HepG2 (cell line): Measurements from ENCODE around the gene CDC42EP1. TPM values are rescaled to one million over a fixed set of nuclear protein-coding genes. Genes with fewer than 3 reads are reported as not detected.
A peak's percentile ranks its signal among the peaks of the same experiment; 100 is the strongest.

Experiments used
- CHD4 ChIP-seq: fragments of 200-600 bp; sonication (generic); IDR thresholded peaks from 2 replicates; pipeline ENCODE4 v1.7.0; 2017; ENCODE audit warnings: mild to moderate bottlenecking, low read length, borderline replicate concordance
- GABPB1 ChIP-seq: IDR thresholded peaks from 2 replicates; pipeline ENCODE4 v1.6.1; 2016; ENCODE audit warnings: mild to moderate bottlenecking, missing genetic modification reagents, moderate library complexity, missing compliant biosample characterization
- GLI4 ChIP-seq: sonication (generic); formaldehyde crosslinking; IDR thresholded peaks from 2 replicates; pipeline ENCODE4 v1.5.1; 2020; ENCODE audit warnings: missing genetic modification reagents, mild to moderate bottlenecking, moderate library complexity, borderline replicate concordance
- GZF1 ChIP-seq: sonication (generic); formaldehyde crosslinking; IDR thresholded peaks from 2 replicates; pipeline ENCODE4 v1.5.1; 2020; ENCODE audit warnings: mild to moderate bottlenecking, missing genetic modification reagents
- HNRNPL ChIP-seq: fragments of 200-400 bp; formaldehyde crosslinking; IDR thresholded peaks from 2 replicates; pipeline ENCODE4 v1.6.1; 2017; ENCODE audit warnings: mild to moderate bottlenecking, low read depth, low read length
- HOXA3 ChIP-seq: sonication (generic); formaldehyde crosslinking; IDR thresholded peaks from 2 replicates; pipeline ENCODE4 v1.5.0; 2020; ENCODE audit warnings: missing genetic modification reagents
- ISX ChIP-seq: sonication (generic); formaldehyde crosslinking; conservative IDR thresholded peaks from 2 replicates; pipeline ENCODE4 v1.5.0; 2020; ENCODE audit warnings: missing genetic modification reagents
- SOX13 ChIP-seq, 3 experiments: fragments of 450-650 bp in 1 of 3; sonication (generic) in 1 of 3; formaldehyde crosslinking in 1 of 3; IDR thresholded peaks in 2 of 3; conservative IDR thresholded peaks in 1 of 3; 2 replicates each; pipeline versions ENCODE4 v1.5.0 to v1.6.1; 2016 to 2020; ENCODE audit warnings: antibody characterized with exemption in 1 of 3, mild to moderate bottlenecking in 1 of 3, missing compliant biosample characterization in 1 of 3, missing genetic modification reagents in 1 of 3, moderate library complexity in 1 of 3
- SRY ChIP-seq: sonication (generic); formaldehyde crosslinking; IDR thresholded peaks from 2 replicates; pipeline ENCODE4 v1.8.0; 2022; ENCODE audit warnings: mild to moderate bottlenecking, missing genetic modification reagents
- XRCC5 ChIP-seq: fragments of 200-400 bp; formaldehyde crosslinking; optimal IDR thresholded peaks from 2 replicates; pipeline ENCODE3; 2017; ENCODE audit warnings: mild to moderate bottlenecking, low read length
- ZNF235 ChIP-seq: sonication (generic); formaldehyde crosslinking; IDR thresholded peaks from 2 replicates; pipeline ENCODE4 v1.8.1; 2023; ENCODE audit warnings: mild to moderate bottlenecking, missing genetic modification reagents, borderline replicate concordance
- ZNF256 ChIP-seq: sonication (generic); formaldehyde crosslinking; conservative IDR thresholded peaks from 2 replicates; pipeline ENCODE4 v1.4.0; 2020; ENCODE audit warnings: missing genetic modification reagents
- ZNF260 ChIP-seq: sonication (generic); formaldehyde crosslinking; IDR thresholded peaks from 2 replicates; pipeline ENCODE4 v1.4.0; 2020; ENCODE audit warnings: missing genetic modification reagents, low read depth, mild to moderate bottlenecking, borderline replicate concordance
- ZNF274 ChIP-seq: sonication (generic); formaldehyde crosslinking; IDR thresholded peaks from 2 replicates; pipeline ENCODE4 v1.5.1; 2020; ENCODE audit warnings: mild to moderate bottlenecking, missing genetic modification reagents
- ZNF335 ChIP-seq: sonication (generic); formaldehyde crosslinking; IDR thresholded peaks from 2 replicates; pipeline ENCODE4 v1.4.0; 2020; ENCODE audit warnings: missing genetic modification reagents
- ZNF703 ChIP-seq: sonication (generic); formaldehyde crosslinking; IDR thresholded peaks from 2 replicates; pipeline ENCODE4 v1.5.1; 2020; ENCODE audit warnings: missing genetic modification reagents, mild to moderate bottlenecking, moderate library complexity, borderline replicate concordance
- polyA plus RNA-seq, 8 experiments: library from polyadenylated mRNA; depleted of rRNA in 3 of 8; stranded (reverse) in 7 of 8; unstranded in 1 of 8; fragments of >200 nt; fragmentation: Illumina TruSeq in 4 of 8; extraction: Trizol in 4 of 8; gene quantifications; 2 replicates each; pipeline versions ENCODE4 v1.2.1 to v1.2.3, GENCODE V29; 2011 to 2016; ENCODE audit warnings: low read depth in 4 of 8, missing spikeins in 1 of 8, mixed read lengths in 1 of 8; ENCODE audit not compliant: insufficient read depth in 1 of 8
- total RNA-seq, 5 experiments: library from RNA; depleted of rRNA; stranded (reverse); fragments of >200 nt; fragmentation: Illumina TruSeq; extraction: Trizol; gene quantifications; 2 replicates each; pipeline ENCODE4 v1.2.3, GENCODE V29; 2016; ENCODE audit warnings: low read depth in 1 of 5
- TF ChIP-seq, protein P1 (sequence below): sonication (generic); formaldehyde crosslinking; IDR thresholded peaks from 2 replicates; pipeline ENCODE4 v1.5.1; 2020; ENCODE audit warnings: mild to moderate bottlenecking, missing genetic modification reagents, moderate library complexity
- TF ChIP-seq, protein P2 (sequence below): sonication (generic); formaldehyde crosslinking; IDR thresholded peaks from 2 replicates; pipeline ENCODE4 v1.8.0; 2022; ENCODE audit warnings: mild to moderate bottlenecking, missing genetic modification reagents, moderate library complexity
- TF ChIP-seq, protein P3 (sequence below): sonication (generic); formaldehyde crosslinking; IDR thresholded peaks from 2 replicates; pipeline ENCODE4 v1.4.0; 2020; ENCODE audit warnings: missing genetic modification reagents, borderline replicate concordance

The CDC42EP1 gene
- total and polyA plus RNA-seq, 2 of the 13 experiments (the other 11 are each of a cell fraction or from before 2014, with no cell fraction given), result 17.1 to 29.5 TPM

GRCh38 chr22:37544955-37545702 lies 15.2 kb upstream of the CDC42EP1 start (continued):
- TF ChIP-seq, protein P1, sequence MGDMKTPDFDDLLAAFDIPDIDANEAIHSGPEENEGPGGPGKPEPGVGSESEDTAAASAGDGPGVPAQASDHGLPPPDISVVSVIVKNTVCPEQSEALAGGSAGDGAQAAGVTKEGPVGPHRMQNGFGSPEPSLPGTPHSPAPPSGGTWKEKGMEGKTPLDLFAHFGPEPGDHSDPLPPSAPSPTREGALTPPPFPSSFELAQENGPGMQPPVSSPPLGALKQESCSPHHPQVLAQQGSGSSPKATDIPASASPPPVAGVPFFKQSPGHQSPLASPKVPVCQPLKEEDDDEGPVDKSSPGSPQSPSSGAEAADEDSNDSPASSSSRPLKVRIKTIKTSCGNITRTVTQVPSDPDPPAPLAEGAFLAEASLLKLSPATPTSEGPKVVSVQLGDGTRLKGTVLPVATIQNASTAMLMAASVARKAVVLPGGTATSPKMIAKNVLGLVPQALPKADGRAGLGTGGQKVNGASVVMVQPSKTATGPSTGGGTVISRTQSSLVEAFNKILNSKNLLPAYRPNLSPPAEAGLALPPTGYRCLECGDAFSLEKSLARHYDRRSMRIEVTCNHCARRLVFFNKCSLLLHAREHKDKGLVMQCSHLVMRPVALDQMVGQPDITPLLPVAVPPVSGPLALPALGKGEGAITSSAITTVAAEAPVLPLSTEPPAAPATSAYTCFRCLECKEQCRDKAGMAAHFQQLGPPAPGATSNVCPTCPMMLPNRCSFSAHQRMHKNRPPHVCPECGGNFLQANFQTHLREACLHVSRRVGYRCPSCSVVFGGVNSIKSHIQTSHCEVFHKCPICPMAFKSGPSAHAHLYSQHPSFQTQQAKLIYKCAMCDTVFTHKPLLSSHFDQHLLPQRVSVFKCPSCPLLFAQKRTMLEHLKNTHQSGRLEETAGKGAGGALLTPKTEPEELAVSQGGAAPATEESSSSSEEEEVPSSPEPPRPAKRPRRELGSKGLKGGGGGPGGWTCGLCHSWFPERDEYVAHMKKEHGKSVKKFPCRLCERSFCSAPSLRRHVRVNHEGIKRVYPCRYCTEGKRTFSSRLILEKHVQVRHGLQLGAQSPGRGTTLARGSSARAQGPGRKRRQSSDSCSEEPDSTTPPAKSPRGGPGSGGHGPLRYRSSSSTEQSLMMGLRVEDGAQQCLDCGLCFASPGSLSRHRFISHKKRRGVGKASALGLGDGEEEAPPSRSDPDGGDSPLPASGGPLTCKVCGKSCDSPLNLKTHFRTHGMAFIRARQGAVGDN (CRISPR knock-in tag), result no peak
- no peak for TF ChIP-seq ZNF335 (CRISPR knock-in tag)
- TF ChIP-seq, protein P2, sequence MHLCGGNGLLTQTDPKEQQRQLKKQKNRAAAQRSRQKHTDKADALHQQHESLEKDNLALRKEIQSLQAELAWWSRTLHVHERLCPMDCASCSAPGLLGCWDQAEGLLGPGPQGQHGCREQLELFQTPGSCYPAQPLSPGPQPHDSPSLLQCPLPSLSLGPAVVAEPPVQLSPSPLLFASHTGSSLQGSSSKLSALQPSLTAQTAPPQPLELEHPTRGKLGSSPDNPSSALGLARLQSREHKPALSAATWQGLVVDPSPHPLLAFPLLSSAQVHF (CRISPR knock-in tag), result no peak
- TF ChIP-seq GZF1, result no peak
- TF ChIP-seq ZNF260 (CRISPR knock-in tag), result no peak
- 0 out of 2 replicates have a peak, but pooled peaks have one; percentile 58 for TF ChIP-seq ZNF256
- TF ChIP-seq SOX13 (IDR thresholded peaks at IDR 0.05), result no peak
- no peak for TF ChIP-seq SOX13 (CRISPR knock-in tag; conservative IDR thresholded peaks at IDR 0.05 in 1 of 2, IDR thresholded peaks at IDR 0.05 in 1 of 2)
- no peak for TF ChIP-seq ZNF703 (CRISPR knock-in tag)
- no peak for TF ChIP-seq HOXA3 (CRISPR knock-in tag)
- TF ChIP-seq, protein P3, sequence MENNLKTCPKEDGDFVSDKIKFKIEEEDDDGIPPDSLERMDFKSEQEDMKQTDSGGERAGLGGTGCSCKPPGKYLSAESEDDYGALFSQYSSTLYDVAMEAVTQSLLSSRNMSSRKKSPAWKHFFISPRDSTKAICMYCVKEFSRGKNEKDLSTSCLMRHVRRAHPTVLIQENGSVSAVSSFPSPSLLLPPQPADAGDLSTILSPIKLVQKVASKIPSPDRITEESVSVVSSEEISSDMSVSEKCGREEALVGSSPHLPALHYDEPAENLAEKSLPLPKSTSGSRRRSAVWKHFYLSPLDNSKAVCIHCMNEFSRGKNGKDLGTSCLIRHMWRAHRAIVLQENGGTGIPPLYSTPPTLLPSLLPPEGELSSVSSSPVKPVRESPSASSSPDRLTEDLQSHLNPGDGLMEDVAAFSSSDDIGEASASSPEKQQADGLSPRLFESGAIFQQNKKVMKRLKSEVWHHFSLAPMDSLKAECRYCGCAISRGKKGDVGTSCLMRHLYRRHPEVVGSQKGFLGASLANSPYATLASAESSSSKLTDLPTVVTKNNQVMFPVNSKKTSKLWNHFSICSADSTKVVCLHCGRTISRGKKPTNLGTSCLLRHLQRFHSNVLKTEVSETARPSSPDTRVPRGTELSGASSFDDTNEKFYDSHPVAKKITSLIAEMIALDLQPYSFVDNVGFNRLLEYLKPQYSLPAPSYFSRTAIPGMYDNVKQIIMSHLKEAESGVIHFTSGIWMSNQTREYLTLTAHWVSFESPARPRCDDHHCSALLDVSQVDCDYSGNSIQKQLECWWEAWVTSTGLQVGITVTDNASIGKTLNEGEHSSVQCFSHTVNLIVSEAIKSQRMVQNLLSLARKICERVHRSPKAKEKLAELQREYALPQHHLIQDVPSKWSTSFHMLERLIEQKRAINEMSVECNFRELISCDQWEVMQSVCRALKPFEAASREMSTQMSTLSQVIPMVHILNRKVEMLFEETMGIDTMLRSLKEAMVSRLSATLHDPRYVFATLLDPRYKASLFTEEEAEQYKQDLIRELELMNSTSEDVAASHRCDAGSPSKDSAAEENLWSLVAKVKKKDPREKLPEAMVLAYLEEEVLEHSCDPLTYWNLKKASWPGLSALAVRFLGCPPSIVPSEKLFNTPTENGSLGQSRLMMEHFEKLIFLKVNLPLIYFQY (CRISPR knock-in tag), result no peak
- 0 out of 2 replicates have a peak, but pooled peaks have one; percentile 5 for TF ChIP-seq ZNF274 (CRISPR knock-in tag)
- TF ChIP-seq CHD4, result peak; percentile 99
- no peak for TF ChIP-seq ZNF235 (CRISPR knock-in tag)
- TF ChIP-seq HNRNPL, result no peak
- no peak for TF ChIP-seq ISX
- TF ChIP-seq XRCC5, result peak; percentile 46
- TF ChIP-seq GLI4 (CRISPR knock-in tag), result no peak
- TF ChIP-seq GABPB1, result no peak
- no peak for TF ChIP-seq SRY
